HCT116 (cell line): Measurements from ENCODE around the gene ZFP36. TPM values are rescaled to one million over a fixed set of nuclear protein-coding genes. Genes with fewer than 3 reads are reported as not detected.

Experiments
- ATAC-seq: fragments of 200-7000 bp; cut with Tn5 transposase; 2 replicates; pipeline ENCODE4 v1.9.1; 2020; ENCODE audit warnings: mild to moderate bottlenecking, moderate library complexity
- BruUV-seq: library from RNA; stranded (reverse); fragments of 400-500 nt; replicated peaks from 2 replicates; lab custom pipeline; 2021; lab: Mats Ljungman, UMichigan
- CTCF ChIA-PET: fragments of 300-600 bp; sonication (Branson Sonifier 250); formaldehyde crosslinking; loops from one replicate; lab custom pipeline; 2021; ENCODE audit warnings: antibody characterized with exemption; lab: Charles Lee
- POLR2A ChIA-PET: fragments of 300-600, 350-600 bp; sonication (Branson Sonifier 250); formaldehyde crosslinking; loops from one replicate; lab custom pipeline; 2021; ENCODE audit warnings: antibody characterized with exemption; lab: Charles Lee
- RAD21 ChIA-PET, 2 experiments: fragments of 300-600 bp; sonication (Branson Sonifier 250); formaldehyde crosslinking; loops; one replicate each; lab custom pipeline; 2023; ENCODE audit warnings: low total read pairs in 2 of 2; ENCODE audit not compliant: uncharacterized antibody in 2 of 2, unreplicated experiment in 2 of 2, low non-redundant PET in 1 of 2; lab: Charles Lee
- DNase-seq: peaks from one replicate; pipeline ENCODE4 v3.0.0-alpha.2; 2010; ENCODE audit warnings: low read depth, low spot score
- H2AFZ ChIP-seq: fragments of 200-600 bp; shearing (Covaris generic), sonication (generic); 2 replicates; pipeline ENCODE4 v1.6.1; 2017; ENCODE audit warnings: low read depth, mixed run types, mixed read lengths, antibody characterized with exemption, low read length; ENCODE audit not compliant: poor library complexity, severe bottlenecking
- H3K27ac ChIP-seq: 2 replicates; pipeline ENCODE4 v1.5.1; 2012; ENCODE audit warnings: low read depth, low read length
- H3K27me3 ChIP-seq: fragments of 200-600 bp; sonication (generic); 2 replicates; pipeline ENCODE4 v1.6.1; 2016; ENCODE audit warnings: mixed run types, low read length, mixed read lengths; ENCODE audit not compliant: insufficient read depth
- H3K36me3 ChIP-seq, 2 experiments: fragments of 200-500 bp in 1 of 2; fragments of 200-600 bp in 1 of 2; sonication (Bioruptor generic) in 1 of 2; sonication (generic) in 1 of 2; 2 replicates each; pipeline versions ENCODE4 v1.5.1 to v1.6.1; 2014 to 2016; ENCODE audit warnings: low read length in 2 of 2, inconsistent platforms in 1 of 2, mixed read lengths in 1 of 2, mixed run types in 1 of 2; ENCODE audit not compliant: insufficient read depth in 2 of 2, control insufficient read depth in 1 of 2
- H3K4me1 ChIP-seq, 2 experiments: fragments of 200-600 bp in 1 of 2; sonication (generic) in 1 of 2; 2 replicates each; pipeline versions ENCODE4 v1.5.1 to v1.6.1; 2012 to 2017; ENCODE audit warnings: low read length in 2 of 2, inconsistent platforms in 1 of 2, mild to moderate bottlenecking in 1 of 2, mixed read lengths in 1 of 2, mixed run types in 1 of 2, moderate library complexity in 1 of 2; ENCODE audit not compliant: insufficient read depth in 2 of 2, control insufficient read depth in 1 of 2
- H3K4me2 ChIP-seq: fragments of 200-600 bp; sonication (generic); 2 replicates; pipeline ENCODE4 v1.6.1; 2017; ENCODE audit warnings: mixed run types, low read length, mixed read lengths
- H3K4me3 ChIP-seq, 2 experiments: fragments of 200-600 bp in 1 of 2; sonication (generic) in 1 of 2; replicated peaks in 1 of 2; 2 replicates each; pipeline ENCODE4 v1.5.1; 2011 to 2016; ENCODE audit warnings: low read length in 2 of 2, control low read depth in 1 of 2, low read depth in 1 of 2, mild to moderate bottlenecking in 1 of 2, mixed read lengths in 1 of 2, mixed run types in 1 of 2
- H3K79me2 ChIP-seq: fragments of 200-600 bp; sonication (generic); 2 replicates; pipeline ENCODE4 v1.6.1; 2017; ENCODE audit warnings: mild to moderate bottlenecking, mixed run types, low read length, moderate library complexity, mixed read lengths; ENCODE audit not compliant: insufficient read depth
- H3K9ac ChIP-seq: fragments of 200-600 bp; sonication (generic); 2 replicates; pipeline ENCODE4 v1.6.1; 2016; ENCODE audit warnings: low read length, mixed read lengths
- H3K9me2 ChIP-seq: fragments of 200-600 bp; sonication (generic), shearing (Covaris generic); 2 replicates; pipeline ENCODE4 v1.6.1; 2017; ENCODE audit warnings: mixed run types, mild to moderate bottlenecking, moderate library complexity; ENCODE audit not compliant: insufficient read depth
- H3K9me3 ChIP-seq, 2 experiments: fragments of 200-500 bp in 1 of 2; fragments of 200-600 bp in 1 of 2; sonication (Bioruptor generic) in 1 of 2; sonication (generic) in 1 of 2; 2 replicates each; pipeline ENCODE4 v1.6.1; 2014 to 2017; ENCODE audit warnings: low read length in 2 of 2, mixed read lengths in 2 of 2, inconsistent platforms in 1 of 2, low read depth in 1 of 2, mild to moderate bottlenecking in 1 of 2, mixed run types in 1 of 2, moderate library complexity in 1 of 2; ENCODE audit not compliant: control insufficient read depth in 1 of 2, insufficient read depth in 1 of 2
- H4K20me1 ChIP-seq: fragments of 200-600 bp; sonication (generic), shearing (Covaris generic); 2 replicates; pipeline ENCODE4 v1.6.1; 2017; ENCODE audit warnings: mixed run types, mild to moderate bottlenecking, moderate library complexity; ENCODE audit not compliant: insufficient read depth
- EGR1 ChIP-seq: IDR thresholded peaks from 2 replicates; pipeline ENCODE4 v1.6.1; 2012; ENCODE audit warnings: low read depth
- POLR2AphosphoS5 ChIP-seq: IDR thresholded peaks from 2 replicates; pipeline ENCODE4 v1.6.1; 2011; ENCODE audit warnings: mild to moderate bottlenecking, low read depth, low read length, moderate library complexity
- YY1 ChIP-seq: IDR thresholded peaks from 2 replicates; pipeline ENCODE4 v1.6.1; 2011; ENCODE audit warnings: low read length, low read depth, moderate library complexity, mild to moderate bottlenecking; ENCODE audit not compliant: insufficient replicate concordance; ENCODE audit errors: extremely low read depth
- ZFX ChIP-seq: fragments of 450-650 bp; IDR thresholded peaks from 2 replicates; pipeline ENCODE4 v1.6.1; 2017
- intact Hi-C: fragments of 100-400 bp; cut with micrococcal nuclease; formaldehyde crosslinking; loops from 2 replicates; pipeline ENCODE4 v1.10.0; 2022
- total RNA-seq: library from RNA; stranded (reverse); gene quantifications from one replicate; pipeline ENCODE4 v1.2.1, GENCODE V29; 2021; ENCODE audit not compliant: unreplicated experiment
- TF ChIP-seq, protein P1 (sequence below), 3 experiments: fragments of 200-600 bp in 1 of 3; sonication (generic) in 1 of 3; IDR thresholded peaks in 2 of 3; conservative IDR thresholded peaks in 1 of 3; 2 replicates each; pipeline ENCODE4 v1.5.1; 2012 to 2017; ENCODE audit warnings: low read depth in 2 of 3, low read length in 2 of 3, antibody characterized with exemption in 1 of 3, borderline replicate concordance in 1 of 3, control low read depth in 1 of 3, mild to moderate bottlenecking in 1 of 3, mixed read lengths in 1 of 3, mixed run types in 1 of 3, moderate library complexity in 1 of 3; ENCODE audit not compliant: insufficient read depth in 1 of 3

Gene ZFP36
- total RNA-seq, 1 experiment from 2014 or later, result 131 TPM

DNA sequence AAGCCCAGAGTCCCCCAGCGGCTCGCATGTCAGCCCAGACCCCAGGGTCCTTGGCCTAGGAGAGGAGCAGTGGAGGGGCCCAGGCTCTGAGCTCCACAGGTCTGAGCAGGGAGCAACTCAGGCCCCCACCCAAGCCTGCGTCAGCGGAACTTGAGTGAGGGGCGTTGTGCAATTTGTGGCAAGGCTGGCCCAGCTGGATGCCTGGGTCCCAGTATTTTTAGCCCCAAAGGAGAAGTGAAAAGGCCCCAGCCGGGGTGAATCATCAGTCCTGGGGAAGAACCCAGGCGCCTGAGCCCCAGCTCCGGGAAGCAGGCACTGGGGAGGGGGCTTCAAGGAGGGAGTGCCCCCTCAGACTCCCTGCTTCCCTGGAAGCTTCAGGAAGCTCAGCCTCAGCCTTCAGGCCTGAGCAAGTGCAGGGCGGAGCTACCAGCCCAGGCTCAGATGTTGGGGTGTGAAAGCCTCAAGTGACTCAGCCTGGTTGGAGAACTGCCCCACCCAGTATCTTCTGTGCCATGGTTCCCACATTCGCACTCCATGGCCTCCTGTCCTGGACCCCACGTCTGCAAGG, 8.3 kb upstream of the ZFP36 start:
- Histone ChIP-seq H3K27me3 (no peaks in the 10 kb centered on the region), H4K20me1 (no peaks in the 10 kb centered on the region), H3K4me3 (peak overlapping the region in 1 of 2 experiments; percentile 3; a peak in 3 of 4 replicates), H3K9me2 (no peaks in the 10 kb centered on the region), H3K9me3 (no peaks in the 10 kb centered on the region), H3K27ac (peak overlapping the region; percentile 91), H3K9ac (peak overlapping the region; percentile 73), H3K36me3 (peaks cover 4 to 5% of the 10 kb centered on the region in 2 experiments; a peak in 2 of 4 replicates), H2AFZ (no peak overlapping the region), H3K4me1 (peaks cover 36 to 65% of the 10 kb centered on the region in 2 experiments), H3K79me2 (peaks cover 3% of the 10 kb centered on the region; the same call in 1 of the 2 replicates), H3K4me2 (peak overlapping the region; percentile 77)
- TF ChIP-seq ZFX, result no peak
- no peak for TF ChIP-seq EGR1
- peak; percentile 38 for TF ChIP-seq POLR2AphosphoS5
- TF ChIP-seq, protein P1, sequence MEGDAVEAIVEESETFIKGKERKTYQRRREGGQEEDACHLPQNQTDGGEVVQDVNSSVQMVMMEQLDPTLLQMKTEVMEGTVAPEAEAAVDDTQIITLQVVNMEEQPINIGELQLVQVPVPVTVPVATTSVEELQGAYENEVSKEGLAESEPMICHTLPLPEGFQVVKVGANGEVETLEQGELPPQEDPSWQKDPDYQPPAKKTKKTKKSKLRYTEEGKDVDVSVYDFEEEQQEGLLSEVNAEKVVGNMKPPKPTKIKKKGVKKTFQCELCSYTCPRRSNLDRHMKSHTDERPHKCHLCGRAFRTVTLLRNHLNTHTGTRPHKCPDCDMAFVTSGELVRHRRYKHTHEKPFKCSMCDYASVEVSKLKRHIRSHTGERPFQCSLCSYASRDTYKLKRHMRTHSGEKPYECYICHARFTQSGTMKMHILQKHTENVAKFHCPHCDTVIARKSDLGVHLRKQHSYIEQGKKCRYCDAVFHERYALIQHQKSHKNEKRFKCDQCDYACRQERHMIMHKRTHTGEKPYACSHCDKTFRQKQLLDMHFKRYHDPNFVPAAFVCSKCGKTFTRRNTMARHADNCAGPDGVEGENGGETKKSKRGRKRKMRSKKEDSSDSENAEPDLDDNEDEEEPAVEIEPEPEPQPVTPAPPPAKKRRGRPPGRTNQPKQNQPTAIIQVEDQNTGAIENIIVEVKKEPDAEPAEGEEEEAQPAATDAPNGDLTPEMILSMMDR (IDR thresholded peaks at IDR 0.05 in 2 of 3, conservative IDR thresholded peaks at IDR 0.05 in 1 of 3; ENCODE audit: borderline replicate concordance in 1 of 3, insufficient read depth in 1 of 3, low read depth in 2 of 3, low read length in 2 of 3), result no peak
- peak; percentile 16 for TF ChIP-seq YY1
- ChIA-PET RAD21 (interaction anchor here (0.6 to 3.2 kb wide), 5 partner anchors 9 to 13 kb away, joined by 3 to 21 read pairs (median 4); partner anchors contain the start of genes PLEKHG2 (in 2 of the 2) and ZFP36 (in 1 of the 2)), POLR2A (interaction anchor here (1.0 to 3.5 kb wide), 5 partner anchors 10 to 43 kb away, joined by 5 to 57 read pairs (median 35); partner anchors contain the start of genes PLEKHG2, RPS16 and ZFP36), CTCF (interaction anchor here (0.5 to 3.0 kb wide), 14 partner anchors 8 to 277 kb away, joined by 3 to 51 read pairs (median 5); partner anchors contain the start of genes EID2B, PLEKHG2, SAMD4B and ZFP36)
- DNase-seq (peak; percentile 69), ATAC-seq (peak; percentile 39)
- intact Hi-C loops, result no loop called here
- BruUV-seq, result TSS peak; percentile 44
